ENCODE data around the gene VWF. TPM values are rescaled to one million over a fixed set of nuclear protein-coding genes. Genes with fewer than 3 reads are reported as not detected.

Gene VWF
- total RNA-seq, 2 donors from 2014 or later: 248 to 476 TPM

DNA sequence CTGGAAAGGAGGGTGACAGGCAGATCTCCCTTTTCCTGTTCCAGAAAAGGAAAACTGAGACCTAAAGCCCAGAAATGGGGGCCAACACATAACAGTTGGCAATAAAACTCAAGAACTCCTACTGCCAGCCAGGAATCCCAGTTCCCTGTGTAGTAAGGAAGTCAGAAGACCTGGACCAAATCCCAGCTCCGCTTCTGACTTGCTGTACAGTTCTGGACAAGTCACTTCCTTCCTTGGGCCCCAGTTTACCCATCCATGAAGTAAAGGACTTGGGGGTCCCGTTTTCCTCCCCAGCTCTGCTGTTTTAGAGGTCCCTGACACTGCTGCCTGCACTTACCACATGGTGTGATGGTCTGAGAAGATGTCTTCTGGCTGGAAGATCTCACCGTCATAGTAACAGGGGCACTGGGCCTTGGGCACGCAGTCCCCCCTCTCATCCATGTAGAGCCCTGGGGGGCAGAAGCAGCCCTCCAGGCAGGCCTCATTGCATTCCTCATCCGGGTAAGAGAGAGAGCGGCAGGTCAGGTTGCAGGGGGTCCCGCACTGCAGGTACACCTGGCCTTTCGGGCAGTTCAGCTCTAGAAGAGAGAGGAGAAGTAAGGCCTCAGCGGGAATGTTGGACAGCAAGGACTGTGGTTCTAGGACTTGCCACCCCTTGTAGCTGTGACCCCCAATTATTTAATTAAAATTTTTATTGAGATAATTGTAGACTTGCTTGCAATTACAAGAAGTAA is 72.1 kb downstream of the VWF start:
- H3K27ac ChIP-seq (ENCODE audit: low read depth, low read length): no peak overlapping the region
- Mint-ChIP-seq H3K36me3 (ENCODE audit: low read depth) (peaks cover 84% of the 10 kb centered on the region), H3K27ac (no peak overlapping the region), H3K4me1 (peaks cover 5% of the 10 kb centered on the region), H3K9me3 (no peaks in the 10 kb centered on the region), H3K27me3 (ENCODE audit: insufficient read depth) (peaks cover 8% of the 10 kb centered on the region), H3K4me3 (no peak overlapping the region)
- no peak overlapping the region for H3K4me3 ChIP-seq (ENCODE audit: low read length)
- H3K9me3 ChIP-seq (ENCODE audit: control insufficient read depth, low read length): no peaks in the 10 kb centered on the region
- H3K36me3 ChIP-seq (ENCODE audit: control insufficient read depth, insufficient read depth, low read length): peaks cover 43% of the 10 kb centered on the region
- no peaks in the 10 kb centered on the region for H3K27me3 ChIP-seq (ENCODE audit: control insufficient read depth, insufficient read depth, low read length, poor library complexity, severe bottlenecking)
- no peak for DNase-seq
- WGBS, 2 experiments (ENCODE audit: insufficient coverage in 1 of 2, insufficient read length in 1 of 2): 92 to 96% methylated on average over 3 to 9 of the region's 9 CpGs
- no peaks in the 10 kb centered on the region for H3K4me1 ChIP-seq (ENCODE audit: control insufficient read depth, insufficient read depth, low read length)
- no peak overlapping the region for H3K9ac ChIP-seq (ENCODE audit: extremely low read depth, low read length, poor library complexity, severe bottlenecking)
- TF ChIP-seq, protein P1, sequence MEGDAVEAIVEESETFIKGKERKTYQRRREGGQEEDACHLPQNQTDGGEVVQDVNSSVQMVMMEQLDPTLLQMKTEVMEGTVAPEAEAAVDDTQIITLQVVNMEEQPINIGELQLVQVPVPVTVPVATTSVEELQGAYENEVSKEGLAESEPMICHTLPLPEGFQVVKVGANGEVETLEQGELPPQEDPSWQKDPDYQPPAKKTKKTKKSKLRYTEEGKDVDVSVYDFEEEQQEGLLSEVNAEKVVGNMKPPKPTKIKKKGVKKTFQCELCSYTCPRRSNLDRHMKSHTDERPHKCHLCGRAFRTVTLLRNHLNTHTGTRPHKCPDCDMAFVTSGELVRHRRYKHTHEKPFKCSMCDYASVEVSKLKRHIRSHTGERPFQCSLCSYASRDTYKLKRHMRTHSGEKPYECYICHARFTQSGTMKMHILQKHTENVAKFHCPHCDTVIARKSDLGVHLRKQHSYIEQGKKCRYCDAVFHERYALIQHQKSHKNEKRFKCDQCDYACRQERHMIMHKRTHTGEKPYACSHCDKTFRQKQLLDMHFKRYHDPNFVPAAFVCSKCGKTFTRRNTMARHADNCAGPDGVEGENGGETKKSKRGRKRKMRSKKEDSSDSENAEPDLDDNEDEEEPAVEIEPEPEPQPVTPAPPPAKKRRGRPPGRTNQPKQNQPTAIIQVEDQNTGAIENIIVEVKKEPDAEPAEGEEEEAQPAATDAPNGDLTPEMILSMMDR (conservative IDR thresholded peaks at IDR 0.05): no peak

DNA sequence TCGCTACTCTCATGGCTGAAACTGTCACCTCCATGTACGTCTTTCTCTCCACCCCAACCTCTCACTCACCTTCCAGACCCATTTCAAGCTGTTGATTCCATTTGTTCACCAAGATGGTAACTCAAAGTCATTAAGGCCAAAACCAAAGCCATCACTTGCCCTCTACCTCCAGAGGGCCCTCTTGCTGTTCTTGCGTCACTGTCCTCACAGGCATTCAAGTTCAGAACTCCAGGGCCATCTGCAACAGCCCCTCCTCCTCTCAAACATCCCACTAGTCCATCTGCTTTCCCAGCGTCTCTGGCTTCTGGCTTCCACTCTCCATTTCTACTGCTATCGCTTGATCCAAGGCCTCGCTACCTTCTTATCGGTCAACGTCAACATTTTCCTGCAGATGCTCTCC is 74.5 kb downstream of the VWF start:
- DNase-seq: no peak
- H3K4me1 ChIP-seq (ENCODE audit: control insufficient read depth, insufficient read depth, low read length): no peaks in the 10 kb centered on the region
- no peak overlapping the region for H3K9ac ChIP-seq (ENCODE audit: extremely low read depth, low read length, poor library complexity, severe bottlenecking)
- H3K9me3 ChIP-seq (ENCODE audit: control insufficient read depth, low read length): no peaks in the 10 kb centered on the region
- no peak overlapping the region for H3K4me3 Mint-ChIP-seq
- WGBS, 2 experiments (ENCODE audit: insufficient coverage in 1 of 2, insufficient read length in 1 of 2): 92 to 100% methylated on average over 5 to 8 of the region's 8 CpGs
- H3K4me3 ChIP-seq (ENCODE audit: low read length): no peak overlapping the region
- no peaks in the 10 kb centered on the region for H3K9me3 Mint-ChIP-seq
- H3K27me3 ChIP-seq (ENCODE audit: control insufficient read depth, insufficient read depth, low read length, poor library complexity, severe bottlenecking): no peaks in the 10 kb centered on the region
- peaks cover 45% of the 10 kb centered on the region for H3K36me3 ChIP-seq (ENCODE audit: control insufficient read depth, insufficient read depth, low read length)
- no peak overlapping the region for H3K27ac ChIP-seq (ENCODE audit: low read depth, low read length)
- no peaks in the 10 kb centered on the region for H3K27me3 Mint-ChIP-seq (ENCODE audit: insufficient read depth)
- TF ChIP-seq, protein P1 (conservative IDR thresholded peaks at IDR 0.05): peak; percentile 62
- no peak overlapping the region for H3K27ac Mint-ChIP-seq
- no peaks in the 10 kb centered on the region for H3K4me1 Mint-ChIP-seq
- peaks cover 86% of the 10 kb centered on the region for H3K36me3 Mint-ChIP-seq (ENCODE audit: low read depth)

GRCh38 chr12:6049587-6049986 is 74.9 kb downstream of the VWF start:
- no peaks in the 10 kb centered on the region for H3K27me3 Mint-ChIP-seq (ENCODE audit: insufficient read depth)
- peaks cover 86% of the 10 kb centered on the region for H3K36me3 Mint-ChIP-seq (ENCODE audit: low read depth)
- no peak overlapping the region for H3K9ac ChIP-seq (ENCODE audit: extremely low read depth, low read length, poor library complexity, severe bottlenecking)
- H3K9me3 Mint-ChIP-seq: no peaks in the 10 kb centered on the region
- no peaks in the 10 kb centered on the region for H3K4me1 ChIP-seq (ENCODE audit: control insufficient read depth, insufficient read depth, low read length)
- no peaks in the 10 kb centered on the region for H3K4me1 Mint-ChIP-seq
- H3K27ac ChIP-seq (ENCODE audit: low read depth, low read length): no peak overlapping the region
- no peak overlapping the region for H3K4me3 ChIP-seq (ENCODE audit: low read length)
- H3K9me3 ChIP-seq (ENCODE audit: control insufficient read depth, low read length): no peaks in the 10 kb centered on the region
- H3K4me3 Mint-ChIP-seq: no peak overlapping the region
- H3K27me3 ChIP-seq (ENCODE audit: control insufficient read depth, insufficient read depth, low read length, poor library complexity, severe bottlenecking): no peaks in the 10 kb centered on the region
- H3K27ac Mint-ChIP-seq: no peak overlapping the region
- no peak for DNase-seq
- TF ChIP-seq, protein P1 (conservative IDR thresholded peaks at IDR 0.05): no peak
- H3K36me3 ChIP-seq (ENCODE audit: control insufficient read depth, insufficient read depth, low read length): peaks cover 47% of the 10 kb centered on the region
